Peyer's patch (tissue), 4 donors: Measurements from ENCODE around the gene LTBP1.

ENCODE experiments used
- CTCF ChIP-seq, 6 experiments: fragments of 450-650 bp in 4 of 6; fragments of 200-600 bp in 2 of 6; sonication (generic) in 1 of 6; IDR thresholded peaks; one replicate each; pipeline ENCODE4 v1.5.1; 2017 to 2019; ENCODE audit warnings: antibody characterized with exemption in 6 of 6, mild to moderate bottlenecking in 3 of 6, moderate library complexity in 1 of 6
- POLR2A ChIP-seq, 2 donors: fragments of 450-650 bp; IDR thresholded peaks; one replicate each; pipeline ENCODE4 v1.5.1; 2017; ENCODE audit warnings: antibody characterized with exemption in 2 of 2, mild to moderate bottlenecking in 2 of 2, moderate library complexity in 2 of 2

GRCh38 chr2:33158482-33159003 lies 211.8 kb downstream of the LTBP1 start:
- TF ChIP-seq POLR2A (IDR thresholded peaks at IDR 0.05): no peak
- TF ChIP-seq CTCF (IDR thresholded peaks at IDR 0.05): no peak
